Measurements from ENCODE around the gene TBRG4.

TBRG4 gene

GRCh38 chr7:45088146-45088701 is 23.3 kb downstream of the TBRG4 start:
- DNase-seq: no peak

GRCh38 chr7:45087301-45088145 is 24.0 kb downstream of the TBRG4 start:
- no peak for DNase-seq

- no peak for DNase-seq
Observed at GRCh38 chr7:45086331-45087065, 25.0 kb downstream of the TBRG4 start.

- DNase-seq: no peak
Observed at GRCh38 chr7:45085619-45086200, 25.8 kb downstream of the TBRG4 start.

DNA sequence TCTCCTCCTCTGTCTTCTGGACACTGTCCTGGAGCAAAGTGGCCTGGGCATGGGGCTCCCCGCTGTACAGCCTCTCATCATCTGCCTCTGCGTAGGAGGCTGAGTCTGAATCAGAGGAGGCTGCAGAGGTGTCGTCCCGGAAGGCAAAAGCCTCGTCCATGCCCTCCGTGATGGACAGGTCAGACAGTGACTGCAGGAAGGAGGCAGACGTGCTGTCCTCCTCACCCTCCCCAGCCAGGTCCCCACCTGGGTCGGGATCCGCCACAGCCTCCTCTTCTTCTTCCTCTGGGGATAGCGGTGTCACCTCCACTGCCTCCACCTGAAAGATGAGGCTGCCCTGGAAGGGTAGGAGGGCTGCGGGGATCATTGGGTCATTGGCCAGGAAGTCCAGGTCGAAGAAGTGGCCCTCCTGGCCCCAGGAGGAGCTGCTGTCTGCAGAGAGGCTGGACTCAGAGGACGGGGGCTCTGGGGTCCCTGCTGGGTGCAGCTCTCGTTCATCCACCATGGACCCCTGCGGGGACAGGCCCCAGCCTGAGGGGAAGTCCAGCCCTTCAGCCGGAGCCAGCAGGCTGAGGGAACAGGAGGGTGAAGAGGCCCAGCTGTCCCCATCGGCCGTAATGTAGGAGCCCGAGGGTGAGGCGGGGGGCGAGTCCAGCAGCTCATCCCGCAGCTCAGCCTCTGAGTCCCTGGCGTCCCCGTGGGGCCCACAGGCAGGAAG is 26.4 kb downstream of the TBRG4 start:
- DNase-seq: no peak

GRCh38 chr7:45084336-45084735 is 27.2 kb downstream of the TBRG4 start:
- no peak for DNase-seq

DNA sequence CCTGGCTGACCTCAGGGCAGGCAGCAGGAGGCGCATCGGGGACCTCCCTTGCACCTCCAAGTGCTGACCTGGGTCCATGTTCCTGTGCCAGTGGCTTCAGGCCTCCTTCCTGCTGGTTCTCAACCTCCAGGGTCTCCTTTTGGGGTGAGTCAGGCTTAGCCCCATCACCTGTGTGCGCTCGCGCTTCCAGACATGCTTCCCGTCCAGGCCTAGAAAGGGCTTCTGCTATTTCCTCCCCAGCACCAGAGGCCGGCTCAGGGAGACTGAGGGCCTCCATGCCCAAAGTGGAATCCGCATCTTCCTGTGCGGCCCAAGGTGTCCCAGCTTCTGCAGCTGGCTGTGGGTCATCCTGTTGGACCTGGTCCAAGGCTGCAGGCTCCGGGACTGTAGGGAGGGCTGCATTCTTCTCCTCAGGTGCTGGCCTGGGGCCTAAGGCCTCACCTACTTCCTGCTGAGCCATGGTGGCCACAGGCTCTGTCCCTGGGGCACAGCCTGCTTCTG is 28.6 kb downstream of the TBRG4 start:
- no peak for DNase-seq

DNA sequence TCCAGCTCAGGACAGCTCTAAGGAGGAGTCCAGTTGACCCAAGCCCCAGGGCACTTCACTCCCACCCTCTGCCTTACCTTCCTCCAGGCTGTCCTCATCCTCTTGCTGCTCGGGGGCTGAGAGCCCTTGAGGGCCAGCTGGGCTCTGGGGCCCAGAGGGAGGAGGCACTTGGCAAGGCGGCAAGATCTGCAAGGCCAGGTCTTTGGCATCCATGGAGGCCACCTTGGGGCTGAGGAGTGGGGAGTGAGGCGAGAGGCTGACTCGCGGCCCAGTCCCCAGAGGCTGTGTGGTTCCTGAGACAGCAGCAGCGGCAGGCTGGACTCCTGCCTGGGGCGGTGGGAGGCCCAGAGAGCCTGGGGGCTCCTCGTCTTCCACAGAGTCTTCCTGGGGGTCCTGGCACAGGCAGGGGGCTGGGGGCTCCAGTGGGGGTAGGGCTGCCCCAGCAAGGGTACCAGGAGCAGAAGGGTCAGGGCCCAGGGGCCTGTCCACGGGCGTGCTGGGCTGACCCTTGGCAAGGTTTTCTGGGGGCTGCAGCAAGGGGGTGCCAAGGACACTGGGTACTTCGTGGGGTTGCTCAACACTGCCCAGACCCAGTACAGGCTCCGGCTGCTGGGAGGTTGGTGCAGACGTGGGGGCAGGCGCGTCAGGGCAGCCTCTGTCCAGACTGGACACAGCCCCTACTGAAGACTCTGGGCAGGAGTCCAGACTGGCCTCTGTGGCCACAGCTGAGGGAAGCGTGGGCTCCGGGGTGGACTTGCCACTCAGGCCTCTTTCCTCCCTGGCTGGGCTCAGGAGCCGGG is 29.3 kb downstream of the TBRG4 start:
- no peak for DNase-seq

DNA sequence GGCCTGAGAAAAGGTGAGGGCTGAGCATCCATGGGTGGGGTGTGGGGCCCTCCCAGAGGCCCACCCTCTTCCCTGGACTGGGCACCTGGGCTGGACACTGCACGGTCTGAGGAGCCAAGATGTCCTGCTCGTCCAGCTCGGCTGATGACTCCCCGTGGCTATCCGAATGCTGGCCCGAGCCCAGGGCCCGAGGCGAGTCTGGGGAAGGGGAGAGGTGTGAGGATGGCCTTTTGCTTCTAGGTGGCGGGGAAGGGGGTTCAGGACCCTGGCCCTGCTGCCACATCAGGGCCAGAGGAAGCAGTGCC is 29.9 kb downstream of the TBRG4 start:
- DNase-seq: no peak

- DNase-seq: no peak
Observed at GRCh38 chr7:45080958-45081669, 30.4 kb downstream of the TBRG4 start.

DNA sequence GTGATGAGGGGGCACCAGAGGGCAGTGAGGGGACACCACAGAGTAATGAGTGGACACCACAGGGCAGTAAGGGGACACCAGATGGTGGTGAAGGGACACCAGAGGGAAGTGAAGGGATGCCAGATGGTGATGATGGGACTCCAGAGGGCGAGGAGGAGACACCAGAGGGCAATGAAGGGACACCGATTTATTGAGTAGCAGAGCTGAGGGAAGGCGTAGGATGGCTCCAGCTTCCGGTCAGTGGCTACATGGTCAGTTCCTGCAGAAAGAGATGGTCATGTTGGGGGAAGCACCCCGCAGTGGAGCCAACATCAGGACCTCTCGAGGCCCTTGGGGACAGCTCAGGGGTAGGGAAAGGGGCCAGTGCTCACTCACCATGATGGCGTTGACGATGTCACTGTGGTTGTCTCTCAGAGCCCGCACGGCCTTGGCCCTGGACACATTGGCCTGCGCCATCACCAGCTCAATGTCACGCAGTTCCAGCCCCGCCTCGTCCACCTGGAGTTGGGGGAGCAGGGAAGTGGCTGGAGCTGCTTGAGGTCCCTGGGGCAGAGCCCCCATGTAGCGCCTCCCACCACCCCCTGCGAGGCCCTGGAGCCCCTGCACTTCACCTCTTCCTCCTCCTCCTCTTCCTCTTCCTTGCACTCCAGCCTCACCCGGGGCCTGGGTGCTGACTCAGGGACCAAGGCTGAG is 31.1 kb downstream of the TBRG4 start:
- no peak for DNase-seq

DNA sequence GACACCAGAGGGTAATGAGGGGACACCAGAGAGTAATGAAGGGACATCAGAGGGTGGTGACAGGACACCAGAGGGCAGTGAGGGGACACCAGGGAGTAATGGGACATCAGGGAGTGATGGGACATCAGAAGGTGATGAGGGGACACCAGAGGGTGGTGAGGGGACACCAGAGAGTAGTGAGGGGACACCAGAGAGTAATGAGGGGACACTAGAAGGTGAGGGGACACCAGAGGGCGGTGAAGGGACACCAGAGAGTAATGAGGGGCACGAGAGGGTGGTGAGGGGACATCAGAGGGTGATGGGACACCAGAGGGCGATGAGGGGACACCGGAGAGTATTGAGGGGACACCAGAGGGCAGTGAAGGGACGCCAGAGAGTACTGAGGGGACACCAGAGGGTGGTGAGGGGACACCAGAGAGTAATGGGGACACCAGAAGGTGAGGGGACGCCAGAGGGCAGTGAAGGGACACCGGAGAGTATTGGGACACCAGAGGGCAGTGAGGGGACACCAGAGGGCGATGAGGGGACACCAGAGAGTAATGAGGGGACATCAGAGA is 33.3 kb downstream of the TBRG4 start:
- no peak for DNase-seq

DNA sequence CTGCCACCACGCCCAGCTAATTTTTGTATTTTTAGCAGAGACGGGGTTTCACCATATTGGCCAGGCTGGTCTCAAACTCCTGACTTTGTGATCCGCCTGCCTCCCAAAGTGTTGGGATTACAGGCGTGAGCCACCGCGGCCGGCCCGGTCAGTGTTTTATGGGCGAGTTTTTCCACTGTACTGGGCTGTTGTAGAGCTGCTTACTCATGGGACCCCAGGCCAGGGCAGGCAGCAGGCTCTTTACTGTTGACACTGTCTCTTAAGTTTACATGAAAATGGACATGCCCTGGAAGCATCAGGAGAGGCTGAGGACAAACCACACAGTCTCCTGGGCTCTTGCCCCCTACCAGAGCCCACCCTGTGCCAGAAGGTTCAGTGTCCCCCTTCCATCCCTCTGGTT is 33.9 kb downstream of the TBRG4 start:
- no peak for DNase-seq

- no peak for DNase-seq
Observed at GRCh38 chr7:45076946-45077345, 34.6 kb downstream of the TBRG4 start.

DNA sequence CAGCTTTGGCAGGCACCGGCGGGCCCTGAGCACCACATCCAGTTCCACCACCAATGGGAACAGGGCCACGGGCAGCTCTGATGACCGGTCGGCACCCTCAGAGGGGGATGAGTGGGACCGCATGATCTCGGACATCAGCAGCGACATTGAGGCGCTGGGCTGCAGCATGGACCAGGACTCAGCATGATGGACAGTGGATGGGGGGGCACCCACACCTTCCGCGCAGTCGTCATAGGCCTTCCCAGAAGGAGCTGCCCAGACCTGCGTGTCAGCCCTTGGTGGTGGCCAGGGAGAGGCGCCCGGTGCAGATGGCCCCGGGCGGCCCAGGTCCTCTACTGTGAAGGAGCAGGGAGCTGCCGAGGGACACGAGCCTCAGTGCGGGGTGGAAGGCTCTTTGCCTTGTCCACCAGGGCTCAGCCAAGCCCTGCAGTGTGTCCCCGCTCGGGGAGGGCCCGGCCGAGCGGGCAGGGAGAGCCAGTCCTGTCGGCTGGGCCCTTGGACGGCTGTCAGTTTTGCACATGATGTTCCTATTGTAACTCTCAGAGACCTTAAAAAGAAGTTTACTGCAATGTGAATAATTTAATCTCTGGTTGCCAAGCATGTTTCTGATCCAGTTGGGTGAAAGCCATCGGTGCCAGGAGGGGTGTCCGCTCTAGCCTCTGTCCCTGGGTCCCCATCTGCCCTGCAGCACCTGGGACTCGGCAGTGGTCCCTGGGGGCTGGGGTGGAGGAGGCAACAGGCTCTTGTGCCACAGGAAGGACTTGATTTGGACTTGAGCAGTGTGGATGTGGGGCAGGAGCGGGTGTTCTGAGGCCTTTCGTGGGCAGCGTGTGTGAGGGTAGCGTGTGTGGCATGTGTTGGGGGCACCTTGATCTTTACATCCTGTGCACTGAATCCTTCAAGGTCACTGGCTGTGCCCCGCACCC is 35.4 kb downstream of the TBRG4 start:
- no peak for DNase-seq

- no peak for DNase-seq
Observed at GRCh38 chr7:45075355-45075644, 36.2 kb downstream of the TBRG4 start.

GRCh38 chr7:45074528-45075354 is 36.8 kb downstream of the TBRG4 start:
- DNase-seq: no peak

DNA sequence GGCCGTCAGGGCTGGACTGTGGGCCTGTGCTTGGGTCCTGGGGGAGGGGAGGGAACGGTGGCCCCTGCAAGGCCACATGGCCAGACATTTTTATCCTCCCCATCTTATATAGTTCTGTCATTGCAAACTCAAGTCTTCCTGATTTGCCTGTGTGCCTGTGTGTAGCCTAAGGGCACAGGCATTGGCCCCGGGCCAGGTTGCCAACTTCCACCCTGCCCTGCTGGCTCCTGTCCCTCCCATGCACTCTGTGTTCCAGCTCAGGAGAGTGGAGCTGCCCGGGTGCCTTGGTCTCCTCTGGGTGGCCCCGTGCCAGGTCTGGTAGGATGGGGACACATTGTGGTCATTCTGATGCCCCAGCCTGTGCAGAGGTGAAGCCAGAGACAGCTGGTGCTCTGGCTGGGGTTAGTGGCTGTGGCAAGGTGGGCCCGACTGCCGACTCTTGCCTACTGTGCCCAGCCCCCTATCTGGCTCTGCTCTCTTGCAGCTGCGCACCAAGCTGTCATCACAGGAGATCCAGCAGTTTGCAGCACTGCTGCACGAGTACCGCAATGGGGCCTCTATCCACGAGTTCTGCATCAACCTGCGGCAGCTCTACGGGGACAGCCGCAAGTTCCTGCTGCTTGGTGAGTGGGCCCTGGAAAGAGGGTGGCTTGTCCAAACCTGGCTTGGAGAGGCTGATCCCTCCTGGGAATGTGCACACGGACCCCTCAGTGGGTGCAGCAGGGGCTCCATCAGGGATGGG is 37.5 kb downstream of the TBRG4 start:
- no peak for DNase-seq

Data from activated CD4-positive, alpha-beta T cell treated with anti-CD3 and anti-CD28 coated beads, Interleukin-2, amount 50 U/mL, for 48 hours (primary cell).